ENCODE measurements around the gene CARS1.

Gene CARS1

DNA sequence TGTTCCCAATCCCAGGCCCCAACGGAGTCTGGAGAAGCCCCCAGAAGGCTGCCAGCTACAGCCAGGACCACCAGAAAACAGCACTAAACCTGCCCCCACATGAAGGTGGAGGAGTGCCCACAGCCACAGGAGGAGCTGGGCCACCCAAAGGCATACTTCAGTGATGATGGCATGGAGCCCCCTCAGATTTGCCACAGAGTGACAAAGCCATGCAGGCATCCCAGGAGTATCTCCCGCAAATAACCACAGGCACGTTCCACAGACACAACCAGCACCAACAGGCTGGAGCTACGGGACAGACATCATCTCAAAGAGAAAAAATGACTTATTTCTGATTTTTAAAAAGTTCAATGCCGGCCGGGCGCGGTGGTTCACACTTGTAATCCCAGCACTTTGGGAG lies 10.6 kb downstream of the CARS1 start:
- ChIA-PET POLR2A (no interaction called here), CTCF (no interaction called here)
- no peak for DNase-seq (ENCODE audit: extremely low spot score)
- no peak for TF ChIP-seq FOXK2 (IDR thresholded peaks at IDR 0.05)
- TF ChIP-seq NFRKB (IDR thresholded peaks at IDR 0.05) = no peak
- TF ChIP-seq TARDBP (IDR thresholded peaks at IDR 0.05) = no peak
- TF ChIP-seq SP1 (IDR thresholded peaks at IDR 0.05) = no peak
- no peak for TF ChIP-seq CTBP1 (IDR thresholded peaks at IDR 0.05; ENCODE audit: borderline replicate concordance)
- TF ChIP-seq ZNF384 (IDR thresholded peaks at IDR 0.05) = no peak

DNA sequence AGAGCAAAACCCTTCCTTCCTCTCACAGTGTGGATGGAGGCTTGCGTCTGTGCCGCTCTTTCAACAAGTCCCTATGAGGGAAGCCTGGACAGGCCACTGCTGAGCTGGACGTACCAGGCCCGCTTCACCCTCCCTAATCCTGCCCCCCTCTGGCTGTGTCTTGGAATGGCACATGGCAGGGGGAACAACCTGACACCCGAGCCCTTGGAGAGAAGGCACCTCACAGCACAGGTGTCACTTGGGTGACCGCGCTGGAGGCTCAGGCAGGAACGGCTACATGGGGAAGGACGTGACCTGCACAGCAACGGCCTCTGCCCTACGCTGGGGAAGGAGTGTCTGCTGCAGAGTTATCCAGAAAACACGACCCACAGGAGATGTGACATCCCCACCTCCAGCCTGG lies 11.0 kb downstream of the CARS1 start:
- ChIA-PET CTCF (interaction anchor here (0.6 kb wide), 1 partner anchor 33 kb away, joined by 3 read pairs; no protein-coding TSS in a partner anchor), POLR2A (interaction anchor here (1.0 kb wide), 1 partner anchor 11 kb away, joined by 4 read pairs; the partner anchor contains the start of gene CARS1)
- DNase-seq (ENCODE audit: extremely low spot score) = no peak
- no peak for TF ChIP-seq LEF1 (IDR thresholded peaks at IDR 0.05; ENCODE audit: borderline replicate concordance)

DNA sequence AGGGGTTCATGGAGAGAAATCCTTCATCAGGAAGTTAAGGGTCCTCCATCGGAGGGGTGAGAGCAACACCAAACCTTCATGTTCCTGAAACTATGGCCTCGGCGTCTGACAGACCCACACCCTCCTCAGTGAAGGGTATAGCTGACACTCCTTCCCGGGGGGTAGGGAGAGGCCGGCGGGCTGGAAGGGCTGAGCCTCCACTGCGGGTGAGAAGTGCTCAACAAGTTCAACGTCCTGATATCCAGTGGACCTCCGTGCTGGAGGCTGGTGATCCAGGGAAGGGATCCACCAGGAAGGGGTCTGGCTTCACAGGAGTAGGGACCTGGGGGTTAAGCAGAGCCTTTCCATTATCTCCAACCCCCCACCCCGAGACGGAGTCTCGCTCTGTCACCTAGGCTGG lies 12.3 kb downstream of the CARS1 start:
- CTCF ChIA-PET = no interaction called here
- TF ChIP-seq L3MBTL2 (conservative IDR thresholded peaks at IDR 0.05) (no peak), FOXM1 (IDR thresholded peaks at IDR 0.05; ENCODE audit: borderline replicate concordance) (no peak), BHLHE40 (IDR thresholded peaks at IDR 0.05; ENCODE audit: borderline replicate concordance) (no peak), FOXA1 (IDR thresholded peaks at IDR 0.05) (no peak), ELF4 (IDR thresholded peaks at IDR 0.05) (no peak), ARNT (IDR thresholded peaks at IDR 0.05) (no peak), CTBP1 (IDR thresholded peaks at IDR 0.05; ENCODE audit: borderline replicate concordance) (no peak), NFRKB (IDR thresholded peaks at IDR 0.05) (no peak), SUZ12 (IDR thresholded peaks at IDR 0.05) (no peak), ZNF384 (IDR thresholded peaks at IDR 0.05) (no peak)
- TF ChIP-seq, protein P1, sequence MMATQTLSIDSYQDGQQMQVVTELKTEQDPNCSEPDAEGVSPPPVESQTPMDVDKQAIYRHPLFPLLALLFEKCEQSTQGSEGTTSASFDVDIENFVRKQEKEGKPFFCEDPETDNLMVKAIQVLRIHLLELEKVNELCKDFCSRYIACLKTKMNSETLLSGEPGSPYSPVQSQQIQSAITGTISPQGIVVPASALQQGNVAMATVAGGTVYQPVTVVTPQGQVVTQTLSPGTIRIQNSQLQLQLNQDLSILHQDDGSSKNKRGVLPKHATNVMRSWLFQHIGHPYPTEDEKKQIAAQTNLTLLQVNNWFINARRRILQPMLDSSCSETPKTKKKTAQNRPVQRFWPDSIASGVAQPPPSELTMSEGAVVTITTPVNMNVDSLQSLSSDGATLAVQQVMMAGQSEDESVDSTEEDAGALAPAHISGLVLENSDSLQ (IDR thresholded peaks at IDR 0.05) = no peak
- POLR2A ChIA-PET = no interaction called here
- no peak for DNase-seq (ENCODE audit: extremely low spot score)

DNA sequence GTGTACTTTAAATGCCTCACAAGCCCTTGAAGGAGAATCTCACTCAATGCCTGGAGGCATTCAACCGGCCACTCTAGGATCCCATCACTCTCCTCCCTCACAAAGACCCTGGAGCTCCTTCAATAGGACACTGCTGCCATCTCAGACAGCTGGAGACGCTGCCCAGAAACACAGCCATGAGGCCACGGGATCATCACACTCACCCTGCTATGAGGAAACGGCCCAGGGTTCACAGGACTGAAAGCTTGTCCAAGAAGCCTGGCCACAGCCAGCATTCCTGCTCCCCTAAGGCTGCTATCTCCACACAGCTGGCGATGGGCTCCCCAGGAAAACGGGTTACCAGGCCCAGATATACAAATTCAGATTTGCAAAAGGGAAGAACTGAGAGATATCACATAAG lies 13.2 kb downstream of the CARS1 start:
- POLR2A ChIA-PET = no interaction called here
- DNase-seq (ENCODE audit: extremely low spot score) = no peak
- CTCF ChIA-PET = interaction anchor here (2.1 kb wide), 1 partner anchor 48 kb away, joined by 8 read pairs; no protein-coding TSS in a partner anchor
- no peak for TF ChIP-seq FOXM1 (IDR thresholded peaks at IDR 0.05; ENCODE audit: borderline replicate concordance)

DNA sequence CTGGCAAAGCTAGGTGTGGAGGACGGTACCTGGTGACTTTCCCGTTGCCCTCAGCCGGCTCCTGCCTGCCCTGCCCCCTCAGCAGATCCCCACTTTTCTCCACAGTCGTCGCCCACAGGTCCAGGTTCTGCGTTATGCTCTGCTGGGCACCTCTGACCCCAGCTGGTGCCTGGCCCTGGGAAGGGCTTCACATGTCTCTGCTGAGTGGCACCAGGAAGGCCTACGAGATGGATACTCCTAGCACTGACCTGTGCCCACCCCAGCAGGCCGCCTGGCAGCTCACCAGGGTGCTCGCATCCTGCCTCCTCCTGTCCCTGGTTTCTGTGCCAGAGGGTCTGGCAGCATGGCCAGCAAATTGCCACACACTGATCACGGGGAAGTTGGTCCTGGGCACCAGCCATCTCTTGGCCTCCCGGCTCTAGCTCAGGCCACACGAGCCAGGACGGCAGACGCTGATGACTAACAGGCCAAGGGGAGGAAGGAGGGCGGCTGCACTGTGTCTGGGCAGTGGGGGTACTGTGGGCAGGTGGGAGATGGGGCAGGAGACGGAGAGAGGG lies 13.8 kb downstream of the CARS1 start:
- TF ChIP-seq NFRKB (IDR thresholded peaks at IDR 0.05) (no peak), ARNT (IDR thresholded peaks at IDR 0.05) (no peak)
- POLR2A ChIA-PET = no interaction called here
- CTCF ChIA-PET = interaction anchor here (2.1 kb wide), 1 partner anchor 48 kb away, joined by 8 read pairs; no protein-coding TSS in a partner anchor
- no peak for DNase-seq (ENCODE audit: extremely low spot score)

DNA sequence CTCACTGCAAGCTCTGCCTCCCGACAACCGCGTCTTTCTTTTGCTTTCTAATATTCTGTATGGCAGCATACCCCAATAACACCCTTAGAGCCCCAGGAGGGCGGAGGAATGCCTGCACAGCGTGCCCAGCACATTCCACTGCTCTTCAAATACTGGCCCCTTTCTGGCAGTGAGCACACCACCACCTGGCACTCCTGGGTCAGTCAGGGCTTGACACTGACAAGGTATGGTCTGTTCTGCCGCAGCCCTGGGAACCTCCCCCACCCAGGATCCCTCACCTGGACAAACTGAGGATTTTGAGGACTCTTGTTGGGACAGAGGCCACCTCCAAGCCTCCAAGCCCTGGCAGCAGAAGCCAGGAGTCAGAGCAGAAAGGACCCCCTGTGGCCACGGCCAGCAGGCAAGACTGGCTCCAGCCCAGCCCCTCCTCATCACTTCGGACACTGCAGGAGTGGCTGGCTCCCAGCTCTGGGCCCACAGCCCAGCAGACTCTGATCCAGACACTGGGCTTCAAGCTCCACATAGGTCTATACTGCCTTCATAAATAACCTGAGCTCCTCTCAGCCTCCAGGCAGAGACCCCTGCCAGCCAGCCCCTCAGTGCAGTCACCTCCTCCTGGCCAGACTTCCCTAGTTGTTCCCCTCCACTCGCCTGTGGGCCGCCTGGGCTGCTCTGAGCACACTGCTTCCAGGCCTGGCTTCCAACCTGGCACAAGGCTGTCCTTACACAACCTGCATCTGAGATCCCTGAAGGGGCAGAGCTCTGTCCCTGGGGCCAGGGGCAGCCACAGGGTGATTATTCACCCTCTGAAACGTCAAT lies 14.5 kb downstream of the CARS1 start:
- ChIA-PET POLR2A (no interaction called here), CTCF (interaction anchor here (2.1 kb wide), 1 partner anchor 49 kb away, joined by 8 read pairs; no protein-coding TSS in a partner anchor)
- no peak for DNase-seq (ENCODE audit: extremely low spot score)
- TF ChIP-seq CTBP1 (IDR thresholded peaks at IDR 0.05; ENCODE audit: borderline replicate concordance) (no peak), TARDBP (IDR thresholded peaks at IDR 0.05) (no peak), FOXM1 (IDR thresholded peaks at IDR 0.05; ENCODE audit: borderline replicate concordance) (no peak), HDGF (IDR thresholded peaks at IDR 0.05; ENCODE audit: borderline replicate concordance) (no peak), LEF1 (IDR thresholded peaks at IDR 0.05; ENCODE audit: borderline replicate concordance) (no peak), ZNF384 (IDR thresholded peaks at IDR 0.05) (no peak), SUZ12 (IDR thresholded peaks at IDR 0.05) (no peak), FOXA1 (IDR thresholded peaks at IDR 0.05) (no peak), ARNT (IDR thresholded peaks at IDR 0.05) (no peak), L3MBTL2 (conservative IDR thresholded peaks at IDR 0.05) (no peak), SP1 (IDR thresholded peaks at IDR 0.05) (no peak), NFRKB (IDR thresholded peaks at IDR 0.05) (no peak), FOXK2 (IDR thresholded peaks at IDR 0.05) (no peak), BHLHE40 (IDR thresholded peaks at IDR 0.05; ENCODE audit: borderline replicate concordance) (no peak), ELF4 (IDR thresholded peaks at IDR 0.05) (no peak)
- TF ChIP-seq, protein P1 (IDR thresholded peaks at IDR 0.05) = no peak

DNA sequence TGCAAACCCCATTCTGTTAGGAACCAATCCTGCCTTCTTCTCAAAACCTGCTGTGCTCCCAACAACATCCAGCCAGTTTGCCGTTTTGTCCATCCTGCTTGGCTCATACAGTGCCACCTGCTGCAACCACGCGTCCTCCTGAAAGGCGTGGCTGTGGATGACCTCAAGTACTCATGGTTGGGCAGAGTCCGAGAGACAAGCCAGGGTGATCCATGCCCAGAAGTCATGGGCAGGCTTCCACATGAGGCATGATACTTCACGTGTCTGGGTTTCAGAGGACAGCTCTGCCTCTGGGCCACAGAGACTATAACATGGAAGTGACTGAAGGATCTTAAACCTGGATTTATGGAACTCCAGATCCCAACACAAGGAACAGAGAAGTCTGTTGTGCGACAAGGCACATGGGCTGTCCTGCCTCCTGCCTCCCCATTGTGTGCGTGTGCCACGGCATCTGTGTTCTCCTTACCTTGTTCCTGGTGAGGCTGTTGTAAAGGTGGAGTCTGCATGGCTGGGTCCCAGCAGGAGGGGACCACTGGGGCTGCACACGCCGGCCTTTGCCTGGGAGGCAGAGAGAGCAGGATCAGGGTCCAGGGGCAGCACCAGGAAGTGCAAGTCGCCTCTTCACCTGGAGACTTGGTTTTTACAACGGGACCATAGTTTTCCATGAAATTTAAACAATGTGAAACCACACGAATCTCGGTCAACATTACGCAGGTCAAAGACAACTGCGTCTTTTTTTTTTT lies 15.4 kb downstream of the CARS1 start:
- DNase-seq (ENCODE audit: extremely low spot score) = no peak
- TF ChIP-seq NFRKB (IDR thresholded peaks at IDR 0.05) (no peak), FOXA1 (IDR thresholded peaks at IDR 0.05) (no peak), FOXM1 (IDR thresholded peaks at IDR 0.05; ENCODE audit: borderline replicate concordance) (no peak), SUZ12 (IDR thresholded peaks at IDR 0.05) (no peak), CTBP1 (IDR thresholded peaks at IDR 0.05; ENCODE audit: borderline replicate concordance) (no peak), BHLHE40 (IDR thresholded peaks at IDR 0.05; ENCODE audit: borderline replicate concordance) (no peak), ARNT (IDR thresholded peaks at IDR 0.05) (no peak), L3MBTL2 (conservative IDR thresholded peaks at IDR 0.05) (no peak), SP1 (IDR thresholded peaks at IDR 0.05) (no peak), ELF4 (IDR thresholded peaks at IDR 0.05) (no peak), TARDBP (IDR thresholded peaks at IDR 0.05) (no peak), FOXK2 (IDR thresholded peaks at IDR 0.05) (no peak), HDGF (IDR thresholded peaks at IDR 0.05; ENCODE audit: borderline replicate concordance) (no peak), ZNF384 (IDR thresholded peaks at IDR 0.05) (no peak), LEF1 (IDR thresholded peaks at IDR 0.05; ENCODE audit: borderline replicate concordance) (no peak)
- TF ChIP-seq, protein P1 (IDR thresholded peaks at IDR 0.05) = no peak
- ChIA-PET CTCF (no interaction called here), POLR2A (no interaction called here)
